SK-N-SH (cell line): Measurements from ENCODE around the gene SCN11A. TPM values are rescaled to one million over a fixed set of nuclear protein-coding genes. Genes with fewer than 3 reads are reported as not detected.

Experiments
- CTCF ChIA-PET: fragments of 300-600, 350-600 bp; formaldehyde crosslinking; extraction: SDS; loops from one replicate; lab custom pipeline; 2021; lab: Yijun Ruan, JAX
- POLR2A ChIA-PET: fragments of 350-600 bp; sonication (Branson Sonifier 250); formaldehyde crosslinking; extraction: SDS; loops from one replicate; lab custom pipeline; 2020; ENCODE audit warnings: antibody characterized with exemption, inconsistent platforms; lab: Yijun Ruan, JAX
- DNase-seq: peaks from one replicate; pipeline ENCODE4 v3.0.0; 2012
- H2AFZ ChIP-seq: fragments of 200-600 bp; sonication (generic); 2 replicates; pipeline ENCODE4 v1.8.1; 2016; ENCODE audit warnings: antibody characterized with exemption, mild to moderate bottlenecking, low read depth
- H3F3A ChIP-seq: fragments of 200-600 bp; sonication (generic); replicated peaks from 2 replicates; pipeline ENCODE3; 2016; ENCODE audit warnings: antibody characterized with exemption, mild to moderate bottlenecking; ENCODE audit not compliant: insufficient read depth
- H3K27ac ChIP-seq, 2 experiments: fragments of 200-500 bp in 1 of 2; fragments of 200-600 bp in 1 of 2; sonication (Bioruptor generic) in 1 of 2; sonication (generic), shearing (Covaris generic) in 1 of 2; 2 replicates each; pipeline versions ENCODE4 v1.5.1 to v1.6.1; 2014 to 2016; ENCODE audit warnings: low read depth in 2 of 2, inconsistent platforms in 1 of 2, low read length in 1 of 2, mild to moderate bottlenecking in 1 of 2, mixed read lengths in 1 of 2
- H3K27me3 ChIP-seq: fragments of 200-600 bp; sonication (generic), shearing (Covaris generic); 2 replicates; pipeline ENCODE4 v1.6.1; 2016; ENCODE audit warnings: mixed run types; ENCODE audit not compliant: insufficient read depth
- H3K36me3 ChIP-seq, 2 experiments: fragments of 200-500 bp in 1 of 2; fragments of 200-600 bp in 1 of 2; sonication (Bioruptor generic) in 1 of 2; sonication (generic) in 1 of 2; replicated peaks in 1 of 2; 2 replicates each; pipeline versions ENCODE3 to v1.5.1; 2014 to 2016; ENCODE audit warnings: low read length in 1 of 2, mild to moderate bottlenecking in 1 of 2; ENCODE audit not compliant: insufficient read depth in 2 of 2, control insufficient read depth in 1 of 2
- H3K4me1 ChIP-seq, 2 experiments: fragments of 200-500 bp in 1 of 2; fragments of 200-600 bp in 1 of 2; sonication (Bioruptor generic) in 1 of 2; sonication (generic), shearing (Covaris generic) in 1 of 2; 2 replicates each; pipeline versions ENCODE4 v1.5.1 to v1.6.1; 2014 to 2016; ENCODE audit warnings: low read depth in 1 of 2, low read length in 1 of 2, mixed run types in 1 of 2; ENCODE audit not compliant: insufficient read depth in 2 of 2, control insufficient read depth in 1 of 2
- H3K4me2 ChIP-seq: fragments of 200-600 bp; sonication (generic), shearing (Covaris generic); 2 replicates; pipeline ENCODE4 v1.6.1; 2017; ENCODE audit warnings: mixed run types
- H3K4me3 ChIP-seq, 2 experiments: fragments of 200-500 bp in 1 of 2; fragments of 200-600 bp in 1 of 2; sonication (Bioruptor generic) in 1 of 2; sonication (generic), shearing (Covaris generic) in 1 of 2; 2 replicates each; pipeline versions ENCODE4 v1.5.1 to v1.8.1; 2014 to 2016; ENCODE audit warnings: low read depth in 2 of 2, inconsistent platforms in 1 of 2, low read length in 1 of 2, mild to moderate bottlenecking in 1 of 2, mixed read lengths in 1 of 2, moderate library complexity in 1 of 2
- H3K79me2 ChIP-seq: fragments of 200-600 bp; sonication (generic); 2 replicates; pipeline ENCODE4 v1.8.1; 2017; ENCODE audit warnings: mild to moderate bottlenecking; ENCODE audit not compliant: insufficient read depth
- H3K9ac ChIP-seq: fragments of 200-600 bp; sonication (generic); 2 replicates; pipeline ENCODE4 v1.6.1; 2017; ENCODE audit warnings: mixed run types
- H3K9me2 ChIP-seq: fragments of 200-600 bp; sonication (generic); 2 replicates; pipeline ENCODE4 v1.6.1; 2017; ENCODE audit warnings: mixed run types
- H3K9me3 ChIP-seq: fragments of 200-600 bp; sonication (generic); 2 replicates; pipeline ENCODE4 v1.6.1; 2017; ENCODE audit warnings: mixed run types, mild to moderate bottlenecking, moderate library complexity
- H4K20me1 ChIP-seq: fragments of 200-600 bp; sonication (generic); 2 replicates; pipeline ENCODE4 v1.6.1; 2017; ENCODE audit warnings: mild to moderate bottlenecking, mixed run types; ENCODE audit not compliant: insufficient read depth
- ELF1 ChIP-seq: IDR thresholded peaks from 2 replicates; pipeline ENCODE4 v1.4.0; 2012
- EP300 ChIP-seq, 2 experiments: IDR thresholded peaks; 2 replicates each; pipeline versions ENCODE4 v1.4.0 to v1.6.1; 2012; ENCODE audit warnings: borderline replicate concordance in 1 of 2, low read depth in 1 of 2, low read length in 1 of 2
- EZH2phosphoT487 ChIP-seq: fragments of 200-600 bp; sonication (generic); IDR thresholded peaks from 2 replicates; pipeline ENCODE4 v1.6.1; 2017; ENCODE audit warnings: low read depth, mixed run types, mild to moderate bottlenecking, antibody characterized with exemption, moderate library complexity, borderline replicate concordance
- FOSL2 ChIP-seq: IDR thresholded peaks from 2 replicates; pipeline ENCODE4 v1.4.0; 2012; ENCODE audit warnings: low read depth, mild to moderate bottlenecking, moderate library complexity, borderline replicate concordance
- FOXJ3 ChIP-seq: sonication (generic); formaldehyde crosslinking; IDR thresholded peaks from 2 replicates; pipeline ENCODE4 v1.5.1; 2020; ENCODE audit warnings: mild to moderate bottlenecking, missing genetic modification reagents
- GABPA ChIP-seq: IDR thresholded peaks from 2 replicates; pipeline ENCODE4 v1.4.0; 2012; ENCODE audit warnings: low read depth, mild to moderate bottlenecking
- GATA2 ChIP-seq: sonication (generic); formaldehyde crosslinking; IDR thresholded peaks from 2 replicates; pipeline ENCODE4 v1.5.0; 2020; ENCODE audit warnings: mild to moderate bottlenecking, missing genetic modification reagents
- JUND ChIP-seq: IDR thresholded peaks from 2 replicates; pipeline ENCODE4 v1.4.0; 2012
- MXI1 ChIP-seq: IDR thresholded peaks from 2 replicates; pipeline ENCODE4 v1.6.1; 2012; ENCODE audit warnings: mild to moderate bottlenecking, low read depth, low read length, improper control_type of control experiment
- RAD21 ChIP-seq: IDR thresholded peaks from 2 replicates; pipeline ENCODE4 v1.6.1; 2012; ENCODE audit warnings: mild to moderate bottlenecking, low read length
- RCOR1 ChIP-seq: fragments of 150-350 bp; IDR thresholded peaks from 2 replicates; pipeline ENCODE4 v1.6.1; 2017; ENCODE audit warnings: antibody characterized with exemption, low read length
- SIN3A ChIP-seq: IDR thresholded peaks from 2 replicates; pipeline ENCODE4 v1.6.1; 2012; ENCODE audit warnings: low read depth, mild to moderate bottlenecking, low read length, moderate library complexity, borderline replicate concordance
- TCF12 ChIP-seq: IDR thresholded peaks from 2 replicates; pipeline ENCODE4 v1.4.0; 2012
- USF1 ChIP-seq: IDR thresholded peaks from 2 replicates; pipeline ENCODE4 v1.4.0; 2012; ENCODE audit warnings: low read depth, borderline replicate concordance
- YY1 ChIP-seq: IDR thresholded peaks from 2 replicates; pipeline ENCODE4 v1.4.0; 2012; ENCODE audit warnings: low read depth, mild to moderate bottlenecking
- WGBS: methylation state at CpG from one replicate; pipeline ENCODE4 v1.1.6; 2017; ENCODE audit warnings: low lambda C conversion rate; 5-methylcytosine and 5-hydroxymethylcytosine counted together
- polyA plus RNA-seq, 3 experiments: library from polyadenylated mRNA; depleted of rRNA; stranded (reverse); fragments of >200 nt; gene quantifications; 2 replicates each; pipeline ENCODE4 v1.2.3, GENCODE V29; 2012
- TF ChIP-seq, protein P1 (sequence below): IDR thresholded peaks from 2 replicates; pipeline ENCODE4 v1.4.0; 2012; ENCODE audit warnings: low read depth, borderline replicate concordance

The SCN11A gene
- polyA plus RNA-seq, 1 of the 3 experiments (the other 2 are of a cell fraction) = 0.02 TPM

GRCh38 chr3:39013921-39014509 lies 37.7 kb downstream of the SCN11A start (continued):
- no peak for TF ChIP-seq JUND
- no peak for TF ChIP-seq ELF1

DNA sequence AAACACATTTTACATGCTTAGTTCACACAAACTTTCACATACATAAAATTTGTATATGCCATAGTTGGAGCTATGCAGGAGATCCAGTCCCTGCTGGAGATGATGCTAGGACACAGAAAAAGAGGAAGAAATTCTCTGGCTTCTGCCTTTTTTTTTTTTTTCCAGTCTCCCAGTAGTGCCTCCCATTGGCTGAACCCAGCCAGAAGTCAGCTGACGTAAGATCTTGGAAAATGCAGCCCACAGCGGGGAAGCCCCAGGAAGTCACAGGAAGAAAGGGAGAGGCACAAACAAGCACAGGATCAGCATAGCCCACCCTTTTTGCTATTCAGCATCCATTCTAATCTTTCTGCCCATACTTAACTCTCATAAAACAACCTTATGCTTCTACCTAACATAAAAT lies 38.5 kb downstream of the SCN11A start:
- Histone ChIP-seq H3K4me3 (no peak overlapping the region), H3K4me1 (no peaks in the 10 kb centered on the region), H3K79me2 (no peaks in the 10 kb centered on the region), H2AFZ (no peak overlapping the region), H3K27me3 (no peaks in the 10 kb centered on the region), H3F3A (no peaks in the 10 kb centered on the region), H3K9me3 (no peaks in the 10 kb centered on the region), H4K20me1 (no peaks in the 10 kb centered on the region), H3K9ac (no peak overlapping the region), H3K27ac (no peak overlapping the region), H3K4me2 (no peak overlapping the region), H3K9me2 (no peaks in the 10 kb centered on the region), H3K36me3 (no peaks in the 10 kb centered on the region)
- WGBS = 62% methylated on average over 2 of the region's 2 CpGs
- ChIA-PET POLR2A (no interaction called here), CTCF (interaction anchor here (0.6 to 2.6 kb wide), 7 partner anchors 13 to 517 kb away, joined by 3 to 10 read pairs (median 5); partner anchors contain the start of gene EXOG)
- DNase-seq = no peak
- TF ChIP-seq TCF12 = no peak
- TF ChIP-seq EZH2phosphoT487 = no peak
- TF ChIP-seq, protein P1, sequence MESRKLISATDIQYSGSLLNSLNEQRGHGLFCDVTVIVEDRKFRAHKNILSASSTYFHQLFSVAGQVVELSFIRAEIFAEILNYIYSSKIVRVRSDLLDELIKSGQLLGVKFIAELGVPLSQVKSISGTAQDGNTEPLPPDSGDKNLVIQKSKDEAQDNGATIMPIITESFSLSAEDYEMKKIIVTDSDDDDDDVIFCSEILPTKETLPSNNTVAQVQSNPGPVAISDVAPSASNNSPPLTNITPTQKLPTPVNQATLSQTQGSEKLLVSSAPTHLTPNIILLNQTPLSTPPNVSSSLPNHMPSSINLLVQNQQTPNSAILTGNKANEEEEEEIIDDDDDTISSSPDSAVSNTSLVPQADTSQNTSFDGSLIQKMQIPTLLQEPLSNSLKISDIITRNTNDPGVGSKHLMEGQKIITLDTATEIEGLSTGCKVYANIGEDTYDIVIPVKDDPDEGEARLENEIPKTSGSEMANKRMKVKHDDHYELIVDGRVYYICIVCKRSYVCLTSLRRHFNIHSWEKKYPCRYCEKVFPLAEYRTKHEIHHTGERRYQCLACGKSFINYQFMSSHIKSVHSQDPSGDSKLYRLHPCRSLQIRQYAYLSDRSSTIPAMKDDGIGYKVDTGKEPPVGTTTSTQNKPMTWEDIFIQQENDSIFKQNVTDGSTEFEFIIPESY = no peak
- no peak for TF ChIP-seq GABPA
- no peak for TF ChIP-seq MXI1
- no peak for TF ChIP-seq FOSL2
- no peak for TF ChIP-seq USF1
- no peak for TF ChIP-seq ELF1
- no peak for TF ChIP-seq SIN3A
- no peak for TF ChIP-seq EP300 (IDR thresholded peaks at IDR 0.05; ENCODE audit: borderline replicate concordance in 1 of 2, low read depth in 1 of 2, low read length in 1 of 2)
- TF ChIP-seq GATA2 (CRISPR knock-in tag) = no peak
- no peak for TF ChIP-seq YY1
- no peak for TF ChIP-seq RCOR1
- TF ChIP-seq RAD21 = no peak
- TF ChIP-seq FOXJ3 (CRISPR knock-in tag) = no peak
